Esophagus squamous epithelium (tissue), 4 donors: Measurements from ENCODE around the gene GP2.

Experiments
- CTCF ChIP-seq, 6 experiments: fragments of 450-650 bp in 4 of 6; fragments of 200-600 bp in 2 of 6; sonication (generic) in 2 of 6; IDR thresholded peaks; one replicate each; pipeline ENCODE4 v1.5.1; 2016 to 2019; ENCODE audit warnings: antibody characterized with exemption in 6 of 6, mild to moderate bottlenecking in 4 of 6, moderate library complexity in 4 of 6
- POLR2A ChIP-seq, 4 donors: fragments of 450-650 bp; IDR thresholded peaks; one replicate each; pipeline ENCODE4 v1.6.1; 2017; ENCODE audit warnings: antibody characterized with exemption in 4 of 4, mild to moderate bottlenecking in 4 of 4, moderate library complexity in 3 of 4

DNA sequence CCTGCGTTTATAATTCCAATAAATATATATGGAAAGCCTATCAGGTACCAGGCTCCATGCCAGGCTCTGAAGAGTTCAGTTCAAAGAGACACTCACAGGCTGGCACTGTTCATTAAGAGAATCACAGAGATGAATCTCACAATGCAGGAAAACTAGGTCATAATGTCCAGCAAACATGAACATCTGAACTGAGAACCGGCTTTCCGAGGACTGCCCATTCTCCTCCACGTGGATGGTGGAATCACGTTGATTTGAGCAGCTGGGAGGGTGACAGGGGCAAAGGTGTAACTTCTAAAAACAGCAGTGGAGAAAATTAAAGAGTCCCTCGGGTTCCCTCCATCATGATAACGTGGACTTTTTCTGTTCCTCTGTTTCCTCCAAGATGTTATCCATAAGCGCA lies 10.2 kb downstream of the GP2 start:
- TF ChIP-seq CTCF (IDR thresholded peaks at IDR 0.05): no peak
- no peak for TF ChIP-seq POLR2A (IDR thresholded peaks at IDR 0.05)
